B cell (primary cell): ENCODE results near the gene RIC1.

ENCODE experiments used
- EZH2 ChIP-seq: IDR thresholded peaks from 2 replicates; pipeline ENCODE4 v1.6.1; 2012; ENCODE audit warnings: borderline replicate concordance, low read depth, mild to moderate bottlenecking, moderate library complexity, low read length; ENCODE audit not compliant: insufficient read depth, poor library complexity, severe bottlenecking
- TF ChIP-seq, protein P1 (sequence below): fragments of 200-600 bp; IDR thresholded peaks from one replicate; pipeline ENCODE4 v1.8.0; 2022; ENCODE audit warnings: antibody characterized with exemption, mild to moderate bottlenecking

DNA sequence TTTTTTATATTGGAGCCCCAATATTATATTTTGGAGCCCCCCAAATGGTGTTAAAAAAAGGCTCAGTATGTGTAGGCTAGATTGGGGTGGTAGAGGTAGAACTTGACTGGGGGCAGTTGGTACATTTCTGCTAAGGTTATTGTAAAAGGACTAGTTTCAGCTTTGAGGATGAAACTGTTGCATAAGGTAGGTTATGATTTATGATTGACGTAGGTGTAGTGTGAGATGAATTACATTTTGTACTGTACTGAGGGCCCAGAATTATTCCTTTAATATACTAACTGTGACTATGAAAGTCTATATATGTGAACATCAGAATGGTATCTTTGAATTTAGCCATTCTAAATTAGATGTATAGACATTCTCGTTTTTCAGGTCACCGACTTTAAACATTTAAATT, 3.6 kb downstream of the RIC1 start:
- TF ChIP-seq, protein P1, sequence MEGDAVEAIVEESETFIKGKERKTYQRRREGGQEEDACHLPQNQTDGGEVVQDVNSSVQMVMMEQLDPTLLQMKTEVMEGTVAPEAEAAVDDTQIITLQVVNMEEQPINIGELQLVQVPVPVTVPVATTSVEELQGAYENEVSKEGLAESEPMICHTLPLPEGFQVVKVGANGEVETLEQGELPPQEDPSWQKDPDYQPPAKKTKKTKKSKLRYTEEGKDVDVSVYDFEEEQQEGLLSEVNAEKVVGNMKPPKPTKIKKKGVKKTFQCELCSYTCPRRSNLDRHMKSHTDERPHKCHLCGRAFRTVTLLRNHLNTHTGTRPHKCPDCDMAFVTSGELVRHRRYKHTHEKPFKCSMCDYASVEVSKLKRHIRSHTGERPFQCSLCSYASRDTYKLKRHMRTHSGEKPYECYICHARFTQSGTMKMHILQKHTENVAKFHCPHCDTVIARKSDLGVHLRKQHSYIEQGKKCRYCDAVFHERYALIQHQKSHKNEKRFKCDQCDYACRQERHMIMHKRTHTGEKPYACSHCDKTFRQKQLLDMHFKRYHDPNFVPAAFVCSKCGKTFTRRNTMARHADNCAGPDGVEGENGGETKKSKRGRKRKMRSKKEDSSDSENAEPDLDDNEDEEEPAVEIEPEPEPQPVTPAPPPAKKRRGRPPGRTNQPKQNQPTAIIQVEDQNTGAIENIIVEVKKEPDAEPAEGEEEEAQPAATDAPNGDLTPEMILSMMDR = no peak
- TF ChIP-seq EZH2 = no peak
